ENCODE data around the gene VEGFC. TPM values are rescaled to one million over a fixed set of nuclear protein-coding genes. Genes with fewer than 3 reads are reported as not detected.
A peak's percentile ranks its signal among the peaks of the same experiment; 100 is the strongest.

The VEGFC gene
- total RNA-seq, 1 experiment from 2014 or later: 11.0 TPM

DNA sequence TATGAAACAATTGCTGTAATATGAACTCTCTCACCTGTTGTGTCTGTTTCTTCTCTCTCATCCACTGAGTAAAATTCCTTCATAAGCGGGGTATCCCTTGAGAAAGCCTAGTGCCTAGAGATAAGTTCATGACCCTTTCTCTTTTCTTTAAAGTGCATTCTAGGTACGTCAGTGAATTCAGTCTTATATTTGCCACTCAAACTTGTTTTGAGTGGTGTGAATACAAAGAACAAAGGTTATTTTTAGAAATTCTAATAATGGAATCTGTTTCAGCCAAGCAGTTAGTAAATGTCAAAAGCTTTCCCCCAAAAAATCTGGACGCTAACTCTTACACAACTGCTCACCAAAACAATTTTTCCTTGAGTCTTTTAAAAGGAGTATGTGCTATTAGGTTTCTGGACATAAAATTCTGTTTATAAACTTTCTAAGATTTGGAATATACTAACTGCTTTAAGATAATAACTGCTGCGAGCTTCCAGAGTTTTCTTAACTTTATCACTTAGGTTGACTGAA lies 112.0 kb downstream of the VEGFC start:
- no peak for DNase-seq (ENCODE audit: low read depth)

DNA sequence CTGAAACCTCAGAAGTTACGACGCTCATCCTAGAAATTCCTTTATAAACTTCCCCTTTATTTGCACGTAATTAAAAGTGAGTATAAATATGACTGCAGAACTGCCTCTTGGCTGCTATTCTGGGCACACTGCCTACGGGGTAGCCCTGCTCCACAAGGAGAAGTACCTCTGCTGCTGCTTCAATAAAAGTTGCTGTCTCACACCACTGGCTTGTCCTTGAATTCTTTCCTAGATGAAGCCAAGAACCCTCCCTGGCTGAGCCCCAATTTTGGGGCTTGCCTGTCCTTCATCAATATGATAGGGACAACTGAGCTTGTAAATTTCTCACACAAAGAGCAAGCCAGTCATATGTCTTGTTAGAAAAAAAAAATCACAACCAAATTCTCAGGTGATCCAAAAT lies 115.8 kb downstream of the VEGFC start:
- DNase-seq (ENCODE audit: low read depth): no peak

DNA sequence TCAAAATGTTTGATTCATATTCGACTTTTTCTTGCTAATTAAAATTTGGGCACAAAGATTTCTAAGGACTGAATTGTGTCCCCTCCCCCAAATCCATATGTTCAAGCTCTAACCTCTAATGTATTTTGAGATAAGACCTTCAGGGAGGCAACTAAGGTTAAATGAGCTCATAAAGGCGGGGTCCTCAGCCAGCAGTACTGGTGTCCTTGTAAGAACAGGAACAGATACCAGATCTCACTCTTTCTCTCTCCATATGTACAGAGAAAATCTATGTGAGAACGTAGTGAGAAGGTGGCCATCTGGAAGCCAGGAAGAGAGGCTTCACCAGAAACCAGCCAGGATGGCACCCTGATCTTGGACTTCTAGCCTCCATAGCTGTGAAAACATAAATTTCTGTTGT lies 116.9 kb downstream of the VEGFC start:
- no peak for DNase-seq (ENCODE audit: low read depth)

DNA sequence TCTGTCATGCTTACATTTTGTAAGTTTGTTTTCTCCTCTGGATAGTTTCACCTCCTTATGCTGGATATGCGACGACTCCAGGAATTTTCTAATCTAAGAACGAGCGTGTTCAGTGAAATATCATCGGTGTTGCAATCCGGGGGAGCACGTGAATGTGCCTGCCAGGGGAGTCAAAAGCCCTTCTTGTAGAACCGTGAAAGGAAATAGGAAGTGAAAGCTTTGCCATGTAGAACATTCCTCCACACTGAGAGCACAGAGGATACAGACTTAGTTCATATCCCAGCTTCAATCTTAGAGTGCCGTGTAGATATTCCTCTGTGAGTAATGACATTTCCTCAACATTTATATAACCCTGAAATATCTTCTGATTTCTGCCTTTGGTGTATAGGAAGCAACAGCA lies 121.2 kb downstream of the VEGFC start:
- no peak for DNase-seq (ENCODE audit: low read depth)

DNA sequence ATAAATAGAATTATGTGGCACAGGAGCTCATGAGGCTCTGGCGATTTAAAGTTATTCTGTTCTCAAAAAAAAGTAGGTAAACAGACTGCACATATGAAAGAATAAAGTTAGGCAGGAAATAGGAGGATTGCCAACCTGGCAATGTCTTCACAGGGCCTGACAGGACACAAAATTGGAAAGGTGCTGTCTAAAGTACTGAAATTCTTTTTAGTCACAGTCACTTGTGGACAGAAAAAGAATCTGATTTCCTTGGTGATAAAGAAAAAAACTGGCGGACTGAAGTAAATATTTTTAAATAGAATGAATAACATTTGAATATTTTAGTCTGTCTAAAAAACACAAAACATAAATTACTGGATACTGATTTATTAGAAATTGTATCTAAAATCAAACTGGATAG lies 124.4 kb downstream of the VEGFC start:
- DNase-seq (ENCODE audit: low read depth): no peak

DNA sequence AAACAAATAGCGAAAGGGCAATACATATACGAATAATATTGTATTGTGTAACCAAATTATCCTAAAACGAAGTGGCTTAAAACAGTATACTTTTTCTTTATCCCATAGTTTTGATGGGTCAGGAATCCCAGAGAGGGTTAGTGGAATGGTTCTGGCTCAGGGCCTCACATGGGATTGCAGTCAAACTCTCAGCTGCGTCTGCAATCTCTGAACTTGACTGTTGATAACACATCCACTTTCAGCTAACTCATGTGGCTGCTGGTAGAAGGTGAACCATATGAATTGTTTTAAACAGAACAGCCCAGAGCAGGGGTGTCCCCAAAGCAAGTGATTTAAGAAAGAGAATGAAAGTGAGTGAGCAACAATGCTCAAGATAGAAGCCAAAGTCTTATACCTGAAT lies 127.8 kb downstream of the VEGFC start:
- no peak for DNase-seq (ENCODE audit: low read depth)

DNA sequence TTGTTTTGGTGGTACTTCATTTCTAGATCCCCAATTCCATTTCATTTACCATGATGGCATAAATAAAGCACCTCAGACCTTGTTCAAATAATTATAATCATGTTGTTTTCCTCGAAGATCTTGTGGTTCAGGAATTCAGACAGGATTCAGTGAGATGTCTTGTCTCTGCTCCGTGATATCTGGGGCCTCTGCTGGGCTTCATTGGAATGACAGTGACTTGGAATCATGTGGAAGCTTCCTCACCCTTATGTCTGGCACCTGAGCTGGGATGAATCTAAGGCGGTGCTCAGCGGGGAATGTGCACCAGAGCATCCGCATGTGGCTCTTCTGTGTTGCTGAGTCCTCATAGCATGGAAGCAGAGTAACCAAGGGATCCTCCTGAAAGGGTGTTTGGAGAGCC lies 132.2 kb downstream of the VEGFC start:
- DNase-seq (ENCODE audit: low read depth): no peak

DNA sequence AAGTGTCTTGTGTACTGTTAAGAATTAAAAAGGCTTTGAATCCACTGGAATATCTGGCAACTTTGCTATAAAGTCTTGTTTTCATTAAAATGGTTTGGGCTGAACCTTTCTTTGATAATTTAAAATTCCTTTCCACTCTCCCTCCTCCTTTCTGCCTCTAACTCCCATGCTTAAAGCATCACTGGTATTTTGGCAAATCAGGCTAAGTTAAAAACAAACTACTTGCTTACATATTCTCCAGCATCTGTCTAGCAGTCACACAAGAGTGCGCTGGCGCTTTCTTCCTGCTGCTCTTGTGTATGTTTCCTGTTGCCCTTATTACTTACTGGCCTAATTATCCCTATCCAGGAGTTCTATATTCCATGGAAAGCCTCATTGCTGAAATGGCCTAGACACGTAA lies 136.6 kb downstream of the VEGFC start:
- no peak for DNase-seq (ENCODE audit: low read depth)

DNA sequence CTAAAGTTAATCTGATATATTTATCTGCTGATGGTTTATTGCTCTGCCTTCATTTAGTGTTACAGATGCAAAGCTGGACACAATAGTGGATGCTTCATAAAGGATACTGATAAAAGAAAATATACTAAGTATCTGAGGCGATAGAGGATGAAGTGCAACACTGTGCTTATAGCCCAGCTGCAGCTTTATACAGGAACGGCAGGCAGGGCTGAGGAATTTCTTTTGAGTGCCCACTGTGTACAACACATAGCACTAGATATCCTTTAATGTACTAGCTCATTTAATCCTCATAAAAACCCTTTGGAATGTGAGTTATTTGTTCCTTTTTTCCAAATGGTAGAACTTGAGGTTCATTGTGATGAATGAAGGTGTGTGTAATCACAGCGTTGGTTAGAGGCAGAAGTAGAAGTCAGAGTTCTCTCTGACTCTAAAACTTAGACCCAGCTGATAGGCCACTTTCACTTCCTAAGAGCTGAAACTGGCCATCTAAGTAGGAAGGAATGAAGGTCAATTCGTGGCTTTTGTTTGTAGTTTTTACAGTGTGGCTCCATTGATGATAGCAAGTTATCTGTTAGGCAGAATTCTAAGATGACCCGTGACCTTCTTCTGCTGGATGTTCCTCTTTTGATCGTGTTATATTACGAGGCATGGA lies 138.0 kb downstream of the VEGFC start:
- no peak for DNase-seq (ENCODE audit: low read depth)

DNA sequence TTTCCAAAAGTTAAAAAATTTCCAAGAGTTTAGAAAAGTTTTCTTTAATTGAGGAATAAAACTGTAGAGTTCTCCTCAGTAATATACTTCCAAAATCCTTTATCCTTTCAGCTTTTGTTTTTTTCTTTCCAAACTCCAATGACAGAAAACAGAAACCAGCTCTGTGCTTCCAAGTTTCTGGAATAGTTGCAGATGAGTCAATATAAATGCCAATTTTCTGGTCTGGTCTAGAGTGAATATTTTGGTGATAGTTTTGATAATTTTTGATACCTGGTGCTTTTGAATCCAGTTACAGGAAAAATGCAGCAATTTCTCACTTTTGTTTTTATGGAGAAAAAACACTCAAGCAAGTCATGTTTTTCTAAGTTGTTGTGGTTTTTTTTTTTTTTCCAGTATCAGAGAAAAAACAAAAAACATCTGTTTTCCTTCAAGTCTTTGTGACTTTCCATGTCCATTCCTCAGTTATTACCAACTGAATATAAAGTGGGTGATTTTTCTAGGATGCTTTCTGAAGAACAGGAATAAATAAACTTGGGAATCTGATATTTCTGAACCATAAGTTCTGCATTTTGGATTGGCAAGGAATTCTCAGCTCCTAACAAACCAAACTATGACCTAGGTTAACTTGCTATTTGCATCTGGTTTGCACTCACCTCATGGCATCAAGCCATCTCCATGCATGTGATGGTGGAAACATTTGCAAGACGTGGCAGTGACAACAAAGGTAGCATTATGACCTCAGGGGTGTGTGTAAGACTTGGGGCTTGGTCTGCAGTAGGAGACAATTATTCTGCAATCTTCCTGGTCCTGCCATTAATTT lies 139.1 kb downstream of the VEGFC start:
- no peak for DNase-seq (ENCODE audit: low read depth)

DNA sequence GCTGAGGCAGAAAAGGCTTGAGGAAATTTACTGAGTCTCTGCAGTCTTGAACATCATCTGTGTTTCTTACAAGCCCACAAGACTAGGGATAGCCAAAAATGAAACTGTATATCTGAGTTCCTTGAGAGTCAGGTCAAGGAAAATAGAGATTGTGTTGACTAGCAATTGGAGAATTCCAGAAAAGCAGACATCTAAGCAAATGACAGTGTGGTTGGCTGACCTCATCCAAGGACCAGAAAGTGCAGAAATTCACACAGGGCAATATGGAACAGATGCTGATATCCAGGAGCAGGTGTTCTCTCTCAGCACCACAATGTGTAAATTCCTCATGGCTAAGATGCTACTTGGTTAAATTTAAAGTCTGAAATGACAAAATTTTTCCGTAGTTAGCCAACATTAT lies 146.4 kb downstream of the VEGFC start:
- DNase-seq (ENCODE audit: low read depth): no peak

DNA sequence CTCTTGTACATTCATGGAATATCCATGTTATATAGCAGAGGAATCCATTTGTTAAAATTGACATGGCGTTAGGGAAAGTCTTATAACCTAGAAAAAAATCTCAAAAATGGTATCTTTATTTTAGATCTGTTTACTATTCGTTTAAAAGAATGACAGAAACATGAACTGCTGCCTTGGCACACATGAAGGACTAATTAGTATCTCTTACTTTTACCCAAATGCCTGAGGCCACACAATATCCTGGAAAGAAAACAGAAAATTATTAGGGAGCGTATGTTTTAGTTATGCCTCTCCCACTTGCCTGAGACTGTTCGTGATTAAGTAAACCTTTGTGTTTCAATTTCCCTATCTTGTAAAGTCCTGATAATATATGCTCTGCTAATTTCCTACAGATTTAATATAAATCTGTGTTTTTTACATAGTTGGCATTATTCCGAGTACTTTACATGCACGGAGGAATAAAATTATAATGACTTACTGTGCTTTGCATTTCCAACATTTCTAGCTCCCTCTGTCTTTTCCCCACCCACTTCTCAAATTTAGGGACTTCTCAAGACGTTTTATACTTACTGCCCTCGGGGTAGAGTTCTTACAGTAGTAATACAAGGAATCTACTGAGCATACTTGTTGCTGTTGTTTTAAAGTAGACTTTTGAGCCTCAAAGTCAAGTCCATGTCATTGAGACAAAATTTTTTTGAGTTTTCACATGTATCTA lies 147.3 kb downstream of the VEGFC start:
- no peak for DNase-seq (ENCODE audit: low read depth)

DNA sequence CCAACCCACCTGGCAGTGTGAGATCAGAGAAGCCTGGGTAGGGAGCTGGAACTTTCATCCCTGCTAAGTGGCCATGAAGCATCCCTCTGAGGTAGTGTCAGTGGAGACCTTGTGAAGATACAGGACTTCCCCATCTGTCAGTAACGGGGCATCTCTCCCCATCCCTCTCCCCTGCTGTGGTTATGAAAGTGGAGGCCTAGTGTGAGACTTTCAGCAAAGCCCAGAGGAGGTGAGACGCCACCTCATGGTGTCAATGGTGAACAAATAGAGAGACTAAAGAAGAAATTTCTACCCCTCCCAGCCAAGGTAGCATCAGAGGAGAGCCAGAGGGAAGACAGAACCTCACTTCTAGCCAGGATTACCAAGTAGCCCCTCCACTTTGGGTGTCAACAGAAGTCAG lies 150.2 kb downstream of the VEGFC start:
- DNase-seq (ENCODE audit: low read depth): no peak

DNA sequence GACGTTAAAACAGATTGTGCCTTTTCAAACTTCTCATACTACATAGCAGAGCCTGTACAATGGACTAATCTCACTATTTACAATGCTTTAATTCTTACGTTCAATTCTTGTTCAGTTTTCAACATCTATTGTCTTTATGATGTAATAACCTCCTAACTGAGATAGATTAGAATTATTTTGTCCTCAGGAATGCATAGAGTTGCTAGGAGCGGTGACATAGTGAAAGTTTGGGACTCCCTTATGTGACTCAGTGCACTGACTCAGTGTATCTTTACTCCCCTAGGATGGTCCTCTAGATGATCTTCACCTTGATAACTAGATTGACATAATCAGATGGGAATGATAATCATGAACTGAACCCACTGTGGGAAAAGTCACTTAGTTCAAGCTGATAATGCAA lies 151.5 kb downstream of the VEGFC start:
- peak; percentile 17 for DNase-seq (ENCODE audit: low read depth)

DNA sequence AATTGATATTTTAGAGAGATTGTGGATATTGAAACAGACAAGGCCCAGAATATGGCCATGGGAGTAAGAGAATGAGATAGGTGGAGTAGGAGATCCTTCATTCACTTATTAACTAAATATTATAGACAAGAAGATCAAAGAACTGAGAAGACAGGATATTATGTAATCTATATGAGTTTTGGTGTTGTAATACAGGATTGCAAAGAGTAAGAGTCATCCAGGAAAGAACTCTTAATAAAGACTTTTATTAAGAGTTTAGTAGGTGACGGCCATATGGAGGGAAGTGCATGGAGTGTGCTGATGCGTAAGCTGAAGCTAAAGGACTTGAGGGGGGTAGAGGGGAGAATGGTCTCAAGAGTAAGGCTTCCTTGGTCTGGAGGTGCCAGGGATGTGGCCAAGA lies 153.7 kb downstream of the VEGFC start:
- DNase-seq (ENCODE audit: low read depth): no peak

DNA sequence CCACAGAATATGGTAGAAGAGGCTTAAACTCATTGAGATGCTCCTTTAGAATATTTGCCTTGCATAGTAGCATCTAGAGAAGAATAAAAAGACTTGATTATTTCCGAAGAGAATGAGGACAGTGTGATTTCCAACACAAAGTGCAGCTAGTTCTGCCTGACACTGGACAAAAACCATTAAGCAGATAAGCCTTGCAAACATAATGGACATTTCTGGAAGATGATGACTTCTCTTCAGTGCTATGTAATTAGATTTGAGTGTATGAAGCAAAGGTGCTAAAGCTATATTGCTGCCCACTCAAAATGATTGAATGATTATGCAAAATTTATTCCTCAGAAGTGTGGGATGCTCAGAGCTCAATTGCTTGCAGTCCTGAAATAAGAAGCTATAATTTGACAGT lies 156.4 kb downstream of the VEGFC start:
- no peak for DNase-seq (ENCODE audit: low read depth)

DNA sequence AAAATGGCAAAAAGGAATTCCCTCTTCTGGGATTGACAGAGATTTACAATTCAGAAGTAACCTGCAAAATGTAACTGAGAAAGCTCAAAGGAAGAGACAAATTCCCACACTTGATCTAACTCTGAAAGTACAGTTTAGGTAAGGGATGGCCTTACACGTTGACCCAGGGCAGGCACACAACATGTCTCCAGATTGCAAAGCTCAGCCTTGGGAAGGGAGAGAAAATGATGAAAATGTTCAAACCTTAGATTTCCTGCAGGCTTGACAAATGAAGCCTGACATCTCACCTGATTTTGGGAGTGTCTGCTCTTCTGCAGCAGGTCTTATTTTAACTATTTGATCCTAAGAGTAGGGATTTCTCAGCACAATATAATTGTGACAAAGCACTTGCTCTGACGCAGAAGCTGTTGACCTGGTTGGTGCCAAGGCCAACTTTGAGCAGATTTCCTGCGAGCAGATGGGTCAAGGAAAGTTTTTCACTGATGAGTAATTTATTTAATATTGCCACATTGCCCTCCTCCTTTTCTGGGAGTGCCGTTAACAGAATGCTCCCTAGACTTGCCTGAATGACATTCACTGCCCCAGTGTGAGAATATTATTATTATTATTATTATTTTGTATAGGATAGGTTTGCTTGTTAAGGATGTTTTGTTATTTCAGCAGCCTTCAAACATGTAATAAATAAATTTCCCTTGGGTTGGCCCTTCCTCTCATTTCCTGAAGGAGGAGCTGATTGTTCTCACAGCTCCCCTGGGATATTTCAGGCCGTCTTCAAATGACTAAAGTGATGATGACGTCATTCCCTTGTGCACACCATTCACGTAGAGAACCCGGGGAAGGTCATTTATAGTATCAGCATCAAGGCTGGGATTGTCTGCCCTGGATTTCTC lies 157.1 kb downstream of the VEGFC start:
- DNase-seq (ENCODE audit: low read depth): peak; percentile 48
